Measurements from ENCODE around the gene GALNS. TPM values are rescaled to one million over a fixed set of nuclear protein-coding genes. Genes with fewer than 3 reads are reported as not detected.

Gene GALNS
- total and polyA plus RNA-seq, 2 of the 8 experiments (the other 6 are each of a cell fraction or from before 2014, with no cell fraction given), result 8.9 to 17.8 TPM

GRCh38 chr16:88854306-88855111, 2.2 kb downstream of the GALNS start:
- no peak for FAIRE-seq
- no peak overlapping the region for H3K27ac ChIP-seq (ENCODE audit: low read depth, low read length)
- POLR2A ChIA-PET (ENCODE audit: partially characterized antibody), result interaction anchor here (1.0 kb wide), 1 partner anchor 10 kb away, joined by 3 read pairs; no protein-coding TSS in a partner anchor
- H3K14ac ChIP-seq (ENCODE audit: insufficient read length), result no peak overlapping the region
- peaks cover 2% of the 10 kb centered on the region for H3K23me2 ChIP-seq (ENCODE audit: low read depth, low read length)
- peaks cover 4% of the 10 kb centered on the region; the same call in 1 of the 2 replicates for H3K79me1 ChIP-seq (ENCODE audit: low read depth, low read length)
- H4K20me1 ChIP-seq (replicated peaks in 1 of 2; ENCODE audit: control insufficient read depth in 1 of 2, insufficient read depth in 2 of 2, low read length in 2 of 2), result peaks cover 2 to 13% of the 10 kb centered on the region in 2 experiments
- no peak overlapping the region for H4K8ac ChIP-seq (ENCODE audit: extremely low read depth, insufficient read depth, low read length)
- H2AK5ac ChIP-seq (ENCODE audit: low read depth, low read length), result no peak overlapping the region
- CTCF ChIA-PET (ENCODE audit: partially characterized antibody), result interaction anchor here (1.2 to 1.6 kb wide), 5 partner anchors 9 to 86 kb away, joined by 3 to 5 read pairs (median 4); no protein-coding TSS in a partner anchor
- peaks cover 0 to 12% of the 10 kb centered on the region in 2 experiments; a peak in 1 of 4 replicates for H3K79me2 ChIP-seq (ENCODE audit: control insufficient read depth in 1 of 2, insufficient read depth in 2 of 2, low read length in 2 of 2)
- no peak overlapping the region for H2AFZ ChIP-seq (ENCODE audit: low read length)
- H3K56ac ChIP-seq (replicated peaks; ENCODE audit: insufficient read length, low read depth, low read length), result no peak overlapping the region
- no peaks in the 10 kb centered on the region for H3K27me3 ChIP-seq (replicated peaks in 1 of 4; ENCODE audit: control insufficient read depth in 3 of 4, extremely low read depth in 1 of 4, insufficient read depth in 3 of 4, low read length in 3 of 4)
- DNase-seq (ENCODE audit: low read depth in 1 of 2, low spot score in 2 of 2), result no peak
- no peak for TF ChIP-seq CBX8 (IDR thresholded peaks at IDR 0.05; ENCODE audit: borderline replicate concordance, low read depth, low read length)
- TF ChIP-seq CBX5 (IDR thresholded peaks at IDR 0.05; ENCODE audit: low read depth, low read length), result no peak
- no peak for TF ChIP-seq NANOG (IDR thresholded peaks at IDR 0.05; ENCODE audit: insufficient read depth, low read depth, low read length, poor library complexity, severe bottlenecking)
- no peak overlapping the region for H3K18ac ChIP-seq (ENCODE audit: extremely low read depth, low read length)
- H2BK12ac ChIP-seq (ENCODE audit: low read depth, low read length), result no peak overlapping the region
- H4K5ac ChIP-seq (ENCODE audit: insufficient read length, low read depth, low read length), result no peak overlapping the region
- H3K36me3 ChIP-seq (ENCODE audit: control insufficient read depth in 2 of 4, insufficient read depth in 4 of 4, low read length in 3 of 4), result peaks cover under 1 to 5% (median 3%) of the 10 kb centered on the region in 4 experiments; a peak in 6 of 8 replicates
- no peak overlapping the region for H2BK15ac ChIP-seq (ENCODE audit: low read length)
- no peak overlapping the region for H2BK120ac ChIP-seq (replicated peaks; ENCODE audit: low read depth, low read length)
- H2BK20ac ChIP-seq (ENCODE audit: low read length), result no peak overlapping the region
- no peak overlapping the region; a peak in 1 of 4 replicates for H3K4me2 ChIP-seq (ENCODE audit: insufficient read depth in 1 of 2, low read depth in 2 of 2, low read length in 2 of 2)
- peaks cover 0 to 5% of the 10 kb centered on the region in 2 experiments; a peak in 1 of 4 replicates for H3K9me3 ChIP-seq (ENCODE audit: insufficient read depth in 2 of 2, low read depth in 1 of 2, low read length in 1 of 2)
- H4K91ac ChIP-seq (replicated peaks; ENCODE audit: insufficient read length, low read length), result no peak overlapping the region
- H2BK5ac ChIP-seq (ENCODE audit: low read depth, low read length), result no peak overlapping the region
- peaks cover 0 to 5% (median 3%) of the 10 kb centered on the region in 4 experiments; a peak in 5 of 7 replicates for H3K4me1 ChIP-seq (replicated peaks in 1 of 4; ENCODE audit: control insufficient read depth in 3 of 4, insufficient read depth in 4 of 4, low read length in 3 of 4)
- H3K23ac ChIP-seq (ENCODE audit: insufficient read length), result no peak overlapping the region
- no peak overlapping the region for H3K4me3 ChIP-seq (ENCODE audit: extremely low read depth in 1 of 4, insufficient read depth in 2 of 4, low read depth in 3 of 4, low read length in 4 of 4)
- WGBS, 2 experiments (ENCODE audit: extremely low coverage in 1 of 2, insufficient coverage in 1 of 2, insufficient read length in 1 of 2, insufficient replicate concordance in 2 of 2, low coverage in 1 of 2, low lambda C conversion rate in 2 of 2, missing lambda C conversion rate in 1 of 2), result 85% methylated on average over 19 of the region's 20 CpGs; no CpG with 5 or more reads in 1 of the 2 experiments
- H3K9ac ChIP-seq (replicated peaks in 1 of 4; ENCODE audit: extremely low read depth in 1 of 4, low read depth in 3 of 4, low read length in 3 of 4), result no peak overlapping the region
- H3K4ac ChIP-seq (replicated peaks; ENCODE audit: insufficient read length, low read depth, low read length), result no peak overlapping the region
